ENCODE data around the gene FRY. TPM values are rescaled to one million over a fixed set of nuclear protein-coding genes. Genes with fewer than 3 reads are reported as not detected.

FRY gene
- total RNA-seq, 1 experiment from 2014 or later: 5.3 TPM

GRCh38 chr13:32045982-32046785 lies 14.6 kb downstream of the FRY start:
- Mint-ChIP-seq H3K9me3 (no peaks in the 10 kb centered on the region), H3K27me3 (ENCODE audit: low read depth) (no peaks in the 10 kb centered on the region), H3K4me1 (peaks cover 20% of the 10 kb centered on the region), H3K36me3 (no peaks in the 10 kb centered on the region), H3K27ac (peak overlapping the region; percentile 78), H3K4me3 (no peak overlapping the region)
- ATAC-seq (no peak), DNase-seq (ENCODE audit: low spot score) (no peak)
- POLR2A ChIA-PET: no interaction called here
- CTCF ChIA-PET: interaction anchor here (0.6 to 1.2 kb wide), 4 partner anchors 15 to 241 kb away, joined by 3 to 5 read pairs (median 4); partner anchors contain the start of gene FRY
- TF ChIP-seq GABPB1 (CRISPR knock-in tag; IDR thresholded peaks at IDR 0.05): peak; percentile 97
- TF ChIP-seq ZNF423 (CRISPR knock-in tag; IDR thresholded peaks at IDR 0.05): no peak
- peak; percentile 83 for TF ChIP-seq USF1 (CRISPR knock-in tag; IDR thresholded peaks at IDR 0.05)
- peak; percentile 78 for TF ChIP-seq USF2 (CRISPR knock-in tag; IDR thresholded peaks at IDR 0.05)
- TF ChIP-seq IRF2 (CRISPR knock-in tag; IDR thresholded peaks at IDR 0.05; ENCODE audit: borderline replicate concordance, low read depth): no peak
- no peak for TF ChIP-seq CDX4 (CRISPR knock-in tag; IDR thresholded peaks at IDR 0.05; ENCODE audit: borderline replicate concordance)

GRCh38 chr13:32047088-32047487 lies 15.5 kb downstream of the FRY start:
- Mint-ChIP-seq H3K27ac (no peak overlapping the region), H3K4me1 (peaks cover 20% of the 10 kb centered on the region), H3K4me3 (no peak overlapping the region), H3K36me3 (no peaks in the 10 kb centered on the region), H3K9me3 (no peaks in the 10 kb centered on the region), H3K27me3 (ENCODE audit: low read depth) (no peaks in the 10 kb centered on the region)
- no peak for TF ChIP-seq FOXJ3 (CRISPR knock-in tag; IDR thresholded peaks at IDR 0.05; ENCODE audit: borderline replicate concordance)
- no peak for TF ChIP-seq AFF4 (CRISPR knock-in tag; IDR thresholded peaks at IDR 0.05; ENCODE audit: borderline replicate concordance)
- no peak for TF ChIP-seq USF2 (CRISPR knock-in tag; IDR thresholded peaks at IDR 0.05)
- TF ChIP-seq ZNF423 (CRISPR knock-in tag; IDR thresholded peaks at IDR 0.05): no peak
- POLR2A ChIA-PET: interaction anchor here (1.0 kb wide), 1 partner anchor 100 kb away, joined by 3 read pairs; no protein-coding TSS in a partner anchor
- ATAC-seq: no peak
- CTCF ChIA-PET: interaction anchor here (0.5 to 0.6 kb wide), 2 partner anchors 18 to 240 kb away, joined by 5 read pairs; no protein-coding TSS in a partner anchor
- no peak for DNase-seq (ENCODE audit: low spot score)

GRCh38 chr13:32047793-32048192 lies 16.2 kb downstream of the FRY start:
- Mint-ChIP-seq H3K4me1 (peaks cover 20% of the 10 kb centered on the region), H3K27ac (no peak overlapping the region), H3K9me3 (no peaks in the 10 kb centered on the region), H3K27me3 (ENCODE audit: low read depth) (no peaks in the 10 kb centered on the region), H3K4me3 (no peak overlapping the region), H3K36me3 (no peaks in the 10 kb centered on the region)
- POLR2A ChIA-PET: interaction anchor here (1.0 kb wide), 1 partner anchor 100 kb away, joined by 3 read pairs; no protein-coding TSS in a partner anchor
- DNase-seq (ENCODE audit: low spot score): no peak
- no peak for TF ChIP-seq TEAD1 (CRISPR knock-in tag; IDR thresholded peaks at IDR 0.05)
- no peak for ATAC-seq
- CTCF ChIA-PET: interaction anchor here (0.6 kb wide), 1 partner anchor 23 kb away, joined by 7 read pairs; no protein-coding TSS in a partner anchor

All from WTC11 (cell line).